HepG2 (cell line): ENCODE measurements around the gene HPS3. TPM values are rescaled to one million over a fixed set of nuclear protein-coding genes. Genes with fewer than 3 reads are reported as not detected.

Experiments
- ARID5B ChIP-seq: IDR thresholded peaks from 2 replicates; pipeline ENCODE4 v1.4.0; 2020; ENCODE audit warnings: mild to moderate bottlenecking, missing genetic modification reagents
- CSRNP1 ChIP-seq: sonication (generic); formaldehyde crosslinking; IDR thresholded peaks from 2 replicates; pipeline ENCODE4 v1.8.1; 2023; ENCODE audit warnings: mild to moderate bottlenecking, missing genetic modification reagents
- GFI1 ChIP-seq: sonication (generic); formaldehyde crosslinking; IDR thresholded peaks from 2 replicates; pipeline ENCODE4 v1.5.0; 2020; ENCODE audit warnings: missing genetic modification reagents, mild to moderate bottlenecking, borderline replicate concordance
- KLF9 ChIP-seq: IDR thresholded peaks from 2 replicates; pipeline ENCODE4 v1.6.1; 2016; ENCODE audit warnings: low read depth
- MED1 ChIP-seq: sonication (generic); formaldehyde crosslinking; IDR thresholded peaks from 2 replicates; pipeline ENCODE4 v1.4.0; 2020; ENCODE audit warnings: missing genetic modification reagents
- PAXIP1 ChIP-seq: sonication (generic); formaldehyde crosslinking; conservative IDR thresholded peaks from 2 replicates; pipeline ENCODE4 v1.4.0; 2020; ENCODE audit warnings: mild to moderate bottlenecking, missing genetic modification reagents, moderate library complexity
- SAP130 ChIP-seq: IDR thresholded peaks from 2 replicates; pipeline ENCODE4 v1.6.1; 2016; ENCODE audit warnings: low read depth
- SNAPC2 ChIP-seq: sonication (generic); formaldehyde crosslinking; IDR thresholded peaks from 2 replicates; pipeline ENCODE4 v1.8.1; 2022; ENCODE audit warnings: mild to moderate bottlenecking, missing genetic modification reagents
- ZBTB37 ChIP-seq: sonication (generic); formaldehyde crosslinking; IDR thresholded peaks from 2 replicates; pipeline ENCODE4 v1.4.0; 2020; ENCODE audit warnings: mild to moderate bottlenecking, missing genetic modification reagents
- ZBTB38 ChIP-seq: sonication (generic); formaldehyde crosslinking; IDR thresholded peaks from 2 replicates; pipeline ENCODE4 v1.5.1; 2020; ENCODE audit warnings: mild to moderate bottlenecking, missing genetic modification reagents
- ZMAT3 ChIP-seq: sonication (generic); formaldehyde crosslinking; conservative IDR thresholded peaks from 2 replicates; pipeline ENCODE4 v1.7.0; 2021; ENCODE audit warnings: missing genetic modification reagents
- ZMYM2 ChIP-seq: sonication (generic); formaldehyde crosslinking; IDR thresholded peaks from 2 replicates; pipeline ENCODE4 v1.8.0; 2022; ENCODE audit warnings: mild to moderate bottlenecking, missing genetic modification reagents
- ZNF20 ChIP-seq: sonication (generic); formaldehyde crosslinking; IDR thresholded peaks from 2 replicates; pipeline ENCODE4 v1.4.0; 2020; ENCODE audit warnings: mild to moderate bottlenecking, moderate library complexity, missing genetic modification reagents
- ZNF263 ChIP-seq: sonication (generic); formaldehyde crosslinking; IDR thresholded peaks from 2 replicates; pipeline ENCODE4 v1.4.0; 2020; ENCODE audit warnings: missing genetic modification reagents
- ZNF546 ChIP-seq: sonication (generic); formaldehyde crosslinking; conservative IDR thresholded peaks from 2 replicates; pipeline ENCODE4 v1.8.1; 2023; ENCODE audit warnings: mild to moderate bottlenecking, missing genetic modification reagents
- polyA plus RNA-seq, 8 experiments: library from polyadenylated mRNA; depleted of rRNA in 3 of 8; stranded (reverse) in 7 of 8; unstranded in 1 of 8; fragments of >200 nt; fragmentation: Illumina TruSeq in 4 of 8; extraction: Trizol in 4 of 8; gene quantifications; 2 replicates each; pipeline versions ENCODE4 v1.2.1 to v1.2.3, GENCODE V29; 2011 to 2016; ENCODE audit warnings: low read depth in 4 of 8, missing spikeins in 1 of 8, mixed read lengths in 1 of 8; ENCODE audit not compliant: insufficient read depth in 1 of 8
- total RNA-seq, 5 experiments: library from RNA; depleted of rRNA; stranded (reverse); fragments of >200 nt; fragmentation: Illumina TruSeq; extraction: Trizol; gene quantifications; 2 replicates each; pipeline ENCODE4 v1.2.3, GENCODE V29; 2016; ENCODE audit warnings: low read depth in 1 of 5

Gene HPS3
- total and polyA plus RNA-seq, 2 of the 13 experiments (the other 11 are each of a cell fraction or from before 2014, with no cell fraction given): 9.5 to 18.9 TPM

GRCh38 chr3:149219380-149220121 lies 90.1 kb downstream of the HPS3 start (continued):
- TF ChIP-seq CSRNP1 (0 out of 2 replicates have a peak, but pooled peaks have one; percentile 43), MED1 (0 out of 2 replicates have a peak, but pooled peaks have one; percentile 18), SAP130 (CRISPR knock-in tag) (peak; percentile 32; the same call in 1 of the 2 replicates), KLF9 (0 out of 2 replicates have a peak, but pooled peaks have one; percentile 36), ZBTB38 (CRISPR knock-in tag) (peak; percentile 91), PAXIP1 (CRISPR knock-in tag) (0 out of 2 replicates have a peak, but pooled peaks have one; percentile 30), ZNF546 (CRISPR knock-in tag) (0 out of 2 replicates have a peak, but pooled peaks have one; percentile 53), GFI1 (CRISPR knock-in tag) (peak; percentile 52; the same call in 1 of the 2 replicates), ZMYM2 (peak; percentile 62; the same call in 1 of the 2 replicates), ZNF20 (CRISPR knock-in tag) (peak; percentile 71; the same call in 1 of the 2 replicates), SNAPC2 (CRISPR knock-in tag) (peak; percentile 79; the same call in 1 of the 2 replicates), ZMAT3 (CRISPR knock-in tag) (peak; percentile 45; the same call in 1 of the 2 replicates), ZBTB37 (CRISPR knock-in tag) (peak; percentile 34; the same call in 1 of the 2 replicates), ARID5B (CRISPR knock-in tag) (0 out of 2 replicates have a peak, but pooled peaks have one; percentile 4), ZNF263 (CRISPR knock-in tag) (0 out of 2 replicates have a peak, but pooled peaks have one; percentile 10)
